B cell (primary cell): ENCODE data around the gene TMBIM1. TPM values are rescaled to one million over a fixed set of nuclear protein-coding genes. Genes with fewer than 3 reads are reported as not detected.
"Not testable (repeated sequence)": the region's sequence is repeated elsewhere in the genome, so short reads cannot be mapped to it uniquely, and the experiment has no call there.

Source experiments
- ATAC-seq: fragments of 200-7000 bp; cut with Tn5 transposase; one replicate; pipeline ENCODE4 v1.10.0; 2021; ENCODE audit warnings: low read depth, mild to moderate bottlenecking, moderate number of reproducible peaks, moderate library complexity
- CTCF ChIA-PET: fragments of 350-600 bp; sonication (Branson Sonifier 250); formaldehyde crosslinking; loops from one replicate; lab custom pipeline; 2021; ENCODE audit warnings: antibody characterized with exemption, inconsistent platforms; lab: Charles Lee
- POLR2A ChIA-PET: fragments of 350-600 bp; sonication (Branson Sonifier 250); formaldehyde crosslinking; loops from one replicate; lab custom pipeline; 2021; ENCODE audit warnings: antibody characterized with exemption; lab: Charles Lee
- DNase-seq: peaks from one replicate; pipeline ENCODE4 v3.0.0; 2013
- H2AFZ ChIP-seq: 2 replicates; pipeline ENCODE4 v1.6.1; 2012; ENCODE audit warnings: mild to moderate bottlenecking, low read depth, low read length; ENCODE audit not compliant: insufficient read depth, poor library complexity, severe bottlenecking
- H3K27ac ChIP-seq, 2 donors: 1 replicate in 1 of 2; 2 replicates in 1 of 2; pipeline ENCODE4 v1.5.1; 2012 to 2013; ENCODE audit warnings: low read length in 2 of 2, mild to moderate bottlenecking in 2 of 2, moderate library complexity in 1 of 2
- H3K27me3 ChIP-seq, 4 experiments: fragments of 200-600 bp in 1 of 4; sonication (generic) in 1 of 4; replicated peaks in 1 of 4; 1 replicate in 2 of 4; 2 replicates in 2 of 4; pipeline versions ENCODE4 v1.6.1 to v1.7.0; 2013 to 2016; ENCODE audit warnings: low read length in 3 of 4, mild to moderate bottlenecking in 2 of 4, mixed read lengths in 1 of 4, moderate library complexity in 1 of 4; ENCODE audit not compliant: insufficient read depth in 4 of 4, control insufficient read depth in 3 of 4; ENCODE audit errors: control extremely low read depth in 1 of 4
- H3K36me3 ChIP-seq, 2 experiments: replicated peaks in 1 of 2; 1 replicate in 1 of 2; 2 replicates in 1 of 2; pipeline versions ENCODE4 v1.6.1 to v1.7.1; 2013; ENCODE audit warnings: low read length in 1 of 2; ENCODE audit not compliant: insufficient read depth in 2 of 2, control insufficient read depth in 1 of 2; ENCODE audit errors: control extremely low read depth in 1 of 2, extremely low read depth in 1 of 2
- H3K4me1 ChIP-seq, 2 donors: fragments of 200-600 bp in 1 of 2; sonication (generic) in 1 of 2; 1 replicate in 1 of 2; 2 replicates in 1 of 2; pipeline versions ENCODE4 v1.5.1 to v1.6.1; 2013 to 2017; ENCODE audit warnings: low read length in 2 of 2; ENCODE audit not compliant: control insufficient read depth in 2 of 2, insufficient read depth in 2 of 2
- H3K4me2 ChIP-seq: replicated peaks from 2 replicates; pipeline ENCODE3; 2012; ENCODE audit warnings: mild to moderate bottlenecking, low read depth, low read length; ENCODE audit not compliant: poor library complexity, severe bottlenecking
- H3K4me3 ChIP-seq, 5 experiments: fragments of 200-600 bp in 1 of 5; sonication (generic) in 1 of 5; 1 replicate in 3 of 5; 2 replicates in 2 of 5; pipeline versions ENCODE4 v1.5.1 to v1.7.0; 2011 to 2016; ENCODE audit warnings: low read length in 4 of 5, mild to moderate bottlenecking in 4 of 5, low read depth in 2 of 5, control low read depth in 1 of 5, moderate library complexity in 1 of 5; ENCODE audit not compliant: insufficient read depth in 1 of 5; ENCODE audit errors: control extremely low read depth in 1 of 5, extremely low read depth in 1 of 5
- H3K79me2 ChIP-seq: fragments of 200-600 bp; sonication (generic); one replicate; pipeline ENCODE4 v1.6.0; 2016; ENCODE audit warnings: low read length; ENCODE audit not compliant: control insufficient read depth, insufficient read depth
- H3K9ac ChIP-seq: fragments of 200-600 bp; sonication (generic); 2 replicates; pipeline ENCODE4 v1.6.1; 2017; ENCODE audit warnings: mild to moderate bottlenecking, low read length, moderate library complexity
- H3K9me3 ChIP-seq, 3 donors: one replicate each; pipeline versions ENCODE4 v1.6.1 to v1.7.1; 2013; ENCODE audit warnings: low read length in 2 of 3; ENCODE audit not compliant: control insufficient read depth in 2 of 3, insufficient read depth in 1 of 3; ENCODE audit errors: control extremely low read depth in 1 of 3
- H4K20me1 ChIP-seq: 2 replicates; pipeline ENCODE4 v1.6.0; 2012; ENCODE audit warnings: mild to moderate bottlenecking, low read length; ENCODE audit not compliant: insufficient read depth, control insufficient read depth, poor library complexity, severe bottlenecking
- H3K27ac Mint-ChIP-seq: one replicate; pipeline ENCODE4 v1.8.0; 2021; ENCODE audit warnings: mixed read lengths
- H3K27me3 Mint-ChIP-seq: one replicate; pipeline ENCODE4 v1.8.0; 2021; ENCODE audit warnings: mixed read lengths
- H3K4me1 Mint-ChIP-seq: one replicate; pipeline ENCODE4 v1.8.0; 2021; ENCODE audit warnings: mixed read lengths
- H3K4me3 Mint-ChIP-seq: one replicate; pipeline ENCODE4 v1.8.0; 2021; ENCODE audit warnings: mixed read lengths
- H3K9me3 Mint-ChIP-seq: one replicate; pipeline ENCODE4 v1.8.0; 2022; ENCODE audit warnings: mixed read lengths; ENCODE audit not compliant: insufficient read depth
- EZH2 ChIP-seq: IDR thresholded peaks from 2 replicates; pipeline ENCODE4 v1.6.1; 2012; ENCODE audit warnings: borderline replicate concordance, low read depth, mild to moderate bottlenecking, moderate library complexity, low read length; ENCODE audit not compliant: insufficient read depth, poor library complexity, severe bottlenecking
- WGBS: methylation state at CpG from one replicate; pipeline ENCODE4 v1.1.5; 2013; ENCODE audit warnings: missing lambda C conversion rate; ENCODE audit not compliant: insufficient coverage; 5-methylcytosine and 5-hydroxymethylcytosine counted together
- intact Hi-C: fragments of 100-400 bp; cut with micrococcal nuclease; formaldehyde crosslinking; loops from one replicate; pipeline ENCODE4 v1.10.0; 2022
- polyA plus RNA-seq: library from polyadenylated mRNA; depleted of rRNA; stranded (reverse); fragments of >200 nt; gene quantifications from 2 replicates; pipeline ENCODE4 v1.2.3, GENCODE V29; 2012
- total RNA-seq, 2 donors: library from RNA; stranded (reverse); fragments of 120-200 nt in 1 of 2; gene quantifications; 1 replicate in 1 of 2; 2 replicates in 1 of 2; pipeline versions ENCODE4 v1.2.3 to v1.2.4, GENCODE V29; 2013 to 2022
- TF ChIP-seq, protein P1 (sequence below): fragments of 200-600 bp; IDR thresholded peaks from one replicate; pipeline ENCODE4 v1.8.0; 2022; ENCODE audit warnings: antibody characterized with exemption, mild to moderate bottlenecking

The TMBIM1 gene
- total and polyA plus RNA-seq, 2 donors (not counting 1 experiment from before 2014, with no cell fraction given) = 68.7 to 137 TPM

DNA sequence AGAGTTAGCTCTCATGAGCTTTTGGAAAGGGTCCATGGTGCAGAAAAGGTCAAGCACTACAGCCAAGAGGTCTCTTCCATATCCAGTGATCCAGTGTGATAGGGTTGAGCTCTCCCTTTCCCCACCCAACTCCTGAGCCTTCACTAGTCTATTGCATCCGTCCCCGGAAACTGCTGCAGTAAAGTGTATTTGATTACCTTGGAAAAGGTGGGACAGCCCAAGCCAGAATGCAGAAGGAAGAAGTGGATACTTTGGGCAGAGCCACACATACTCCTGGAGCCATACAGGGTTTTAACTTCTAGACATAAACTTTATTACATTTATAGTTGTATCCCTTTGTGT lies 18.4 kb downstream of the TMBIM1 start:
- no peaks in the 10 kb centered on the region for H3K9me3 Mint-ChIP-seq
- Histone ChIP-seq H3K27me3 (no peaks in the 10 kb centered on the region), H4K20me1 (peaks cover 25% of the 10 kb centered on the region), H3K4me3 (no peak overlapping the region), H3K4me1 (peaks cover 35 to 51% of the 10 kb centered on the region in 2 donors), H3K36me3 (peaks cover 3 to 58% of the 10 kb centered on the region in 2 experiments), H3K79me2 (peaks cover 31% of the 10 kb centered on the region), H3K9ac (no peak overlapping the region), H3K9me3 (no peaks in the 10 kb centered on the region), H2AFZ (no peak overlapping the region), H3K27ac (peak overlapping the region; percentile 51 to 57), H3K4me2 (no peak overlapping the region)
- no CpG with 5 or more reads among the region's 2 CpGs for WGBS
- ChIA-PET CTCF (interaction anchor here (1.3 to 8.0 kb wide), 14 partner anchors 15 to 603 kb away, joined by 3 to 331 read pairs (median 9); partner anchors contain the start of genes ARPC2, CATIP, CTDSP1 and TMBIM1), POLR2A (interaction anchor here (0.7 to 3.7 kb wide), 10 partner anchors 13 to 384 kb away, joined by 3 to 36 read pairs (median 5); partner anchors contain the start of gene TMBIM1)
- no peak for ATAC-seq
- peaks cover 56% of the 10 kb centered on the region for H3K4me1 Mint-ChIP-seq
- H3K27ac Mint-ChIP-seq = peak overlapping the region; percentile 88
- TF ChIP-seq EZH2 = no peak
- TF ChIP-seq, protein P1, sequence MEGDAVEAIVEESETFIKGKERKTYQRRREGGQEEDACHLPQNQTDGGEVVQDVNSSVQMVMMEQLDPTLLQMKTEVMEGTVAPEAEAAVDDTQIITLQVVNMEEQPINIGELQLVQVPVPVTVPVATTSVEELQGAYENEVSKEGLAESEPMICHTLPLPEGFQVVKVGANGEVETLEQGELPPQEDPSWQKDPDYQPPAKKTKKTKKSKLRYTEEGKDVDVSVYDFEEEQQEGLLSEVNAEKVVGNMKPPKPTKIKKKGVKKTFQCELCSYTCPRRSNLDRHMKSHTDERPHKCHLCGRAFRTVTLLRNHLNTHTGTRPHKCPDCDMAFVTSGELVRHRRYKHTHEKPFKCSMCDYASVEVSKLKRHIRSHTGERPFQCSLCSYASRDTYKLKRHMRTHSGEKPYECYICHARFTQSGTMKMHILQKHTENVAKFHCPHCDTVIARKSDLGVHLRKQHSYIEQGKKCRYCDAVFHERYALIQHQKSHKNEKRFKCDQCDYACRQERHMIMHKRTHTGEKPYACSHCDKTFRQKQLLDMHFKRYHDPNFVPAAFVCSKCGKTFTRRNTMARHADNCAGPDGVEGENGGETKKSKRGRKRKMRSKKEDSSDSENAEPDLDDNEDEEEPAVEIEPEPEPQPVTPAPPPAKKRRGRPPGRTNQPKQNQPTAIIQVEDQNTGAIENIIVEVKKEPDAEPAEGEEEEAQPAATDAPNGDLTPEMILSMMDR = no peak
- H3K27me3 Mint-ChIP-seq = no peaks in the 10 kb centered on the region
- intact Hi-C loops = loop anchor here (2.0 to 5.0 kb wide), 3 partner anchors 49 to 1323 kb away; partner anchors contain the start of genes GMPPA and STK11IP
- H3K4me3 Mint-ChIP-seq = peak overlapping the region; percentile 47
- DNase-seq = no peak

GRCh38 chr2:218273214-218273907 lies 18.9 kb downstream of the TMBIM1 start:
- intact Hi-C loops = loop anchor here (2.0 to 5.0 kb wide), 3 partner anchors 49 to 1324 kb away; partner anchors contain the start of genes GMPPA and STK11IP
- Histone ChIP-seq H3K4me1 (peaks cover 36 to 53% of the 10 kb centered on the region in 2 donors), H3K4me2 (peak overlapping the region; percentile 91), H3K36me3 (peaks cover 3 to 53% of the 10 kb centered on the region in 2 experiments), H3K79me2 (peaks cover 32% of the 10 kb centered on the region), H4K20me1 (peaks cover 20% of the 10 kb centered on the region), H3K27ac (peak overlapping the region; percentile 63)
- not testable (repeated sequence) for H3K9ac ChIP-seq, H3K27me3 ChIP-seq, H2AFZ ChIP-seq, H3K9me3 Mint-ChIP-seq, DNase-seq, H3K27me3 Mint-ChIP-seq, ATAC-seq, H3K9me3 ChIP-seq, H3K4me3 ChIP-seq
- peak overlapping the region; percentile 84 for H3K4me3 Mint-ChIP-seq
- WGBS = no CpG with 5 or more reads among the region's 8 CpGs
- peak overlapping the region; percentile 88 for H3K27ac Mint-ChIP-seq
- POLR2A ChIA-PET = interaction anchor here (0.7 to 3.7 kb wide), 14 partner anchors 13 to 385 kb away, joined by 3 to 36 read pairs (median 5); partner anchors contain the start of genes CATIP, CTDSP1 and TMBIM1
- CTCF ChIA-PET = interaction anchor here (0.6 to 8.0 kb wide), 28 partner anchors 11 to 603 kb away, joined by 3 to 331 read pairs (median 4); partner anchors contain the start of genes ARPC2, CATIP, CTDSP1 and GPBAR1
- peaks cover 56% of the 10 kb centered on the region for H3K4me1 Mint-ChIP-seq
